Activated T-helper 1 cell treated with anti-CD3 and anti-CD28 coated beads, Interleukin-2, amount 50 U/mL, for 16 hours (primary cell): ENCODE results near the gene GEMIN7.

Source experiments
- DNase-seq, 2 donors: peaks; one replicate each; pipeline ENCODE4 v3.0.0-alpha.2; 2020; ENCODE audit warnings: low read depth in 1 of 2, low spot score in 1 of 2

Gene GEMIN7

DNA sequence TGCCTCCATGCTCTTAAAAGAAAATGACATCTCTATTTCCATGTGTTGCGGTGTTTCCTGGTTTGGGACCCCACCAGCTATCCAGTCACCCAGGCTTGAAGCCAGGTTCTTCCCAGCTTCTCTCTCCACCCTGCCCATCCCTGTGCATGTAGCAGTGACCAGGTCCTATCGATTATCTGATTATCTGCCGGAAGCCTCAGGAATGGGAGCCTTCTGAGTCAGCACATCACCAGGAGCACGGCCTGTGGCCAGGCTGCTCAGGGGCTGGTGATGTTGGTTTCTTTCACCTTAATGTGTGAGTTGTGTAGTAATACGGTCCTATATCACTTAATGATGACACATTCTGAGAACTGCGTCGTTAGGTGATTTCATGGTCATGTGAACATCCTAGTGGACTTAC, 47.6 kb downstream of the GEMIN7 start:
- DNase-seq: no peak

GRCh38 chr19:45128146-45128545, 49.1 kb downstream of the GEMIN7 start:
- no peak for DNase-seq

GRCh38 chr19:45128806-45129205, 49.7 kb downstream of the GEMIN7 start:
- no peak for DNase-seq

GRCh38 chr19:45130236-45130635, 51.2 kb downstream of the GEMIN7 start:
- no peak for DNase-seq

DNA sequence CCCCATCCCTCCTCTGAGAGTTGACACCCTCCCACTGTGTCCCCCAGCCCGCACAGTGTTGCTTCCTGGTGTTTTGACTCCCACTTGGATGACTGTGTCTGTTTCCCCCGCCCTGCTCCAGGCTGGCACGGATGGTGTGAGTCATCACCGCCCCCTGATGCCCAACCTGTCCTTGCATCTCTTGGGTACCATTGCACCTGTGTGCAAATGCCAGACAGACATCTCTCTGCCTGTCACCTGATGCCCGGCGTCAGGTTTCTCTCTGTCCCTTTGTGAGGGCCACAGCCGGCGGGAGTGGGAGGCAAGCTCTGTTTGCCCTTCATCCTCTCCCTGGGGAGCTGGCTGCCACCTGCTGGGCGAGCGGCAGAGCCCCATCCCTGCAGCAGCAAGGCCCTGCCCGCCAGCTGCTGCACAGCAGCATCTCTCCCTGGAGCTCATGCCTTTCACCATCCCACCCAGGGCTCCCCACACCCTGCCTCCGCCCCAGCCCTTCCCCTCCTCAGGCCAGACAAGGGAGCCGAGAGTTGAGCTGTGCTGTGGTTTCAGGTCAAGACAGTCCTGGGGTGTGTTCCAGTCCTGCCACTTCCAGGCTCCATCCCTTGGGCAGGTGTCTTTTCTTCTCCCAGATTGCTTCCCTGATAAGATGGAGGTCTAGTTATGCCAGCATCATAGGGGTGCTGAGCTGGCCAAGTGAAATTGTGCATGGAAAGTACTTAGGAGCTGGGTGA, 52.0 kb downstream of the GEMIN7 start:
- DNase-seq: no peak

DNA sequence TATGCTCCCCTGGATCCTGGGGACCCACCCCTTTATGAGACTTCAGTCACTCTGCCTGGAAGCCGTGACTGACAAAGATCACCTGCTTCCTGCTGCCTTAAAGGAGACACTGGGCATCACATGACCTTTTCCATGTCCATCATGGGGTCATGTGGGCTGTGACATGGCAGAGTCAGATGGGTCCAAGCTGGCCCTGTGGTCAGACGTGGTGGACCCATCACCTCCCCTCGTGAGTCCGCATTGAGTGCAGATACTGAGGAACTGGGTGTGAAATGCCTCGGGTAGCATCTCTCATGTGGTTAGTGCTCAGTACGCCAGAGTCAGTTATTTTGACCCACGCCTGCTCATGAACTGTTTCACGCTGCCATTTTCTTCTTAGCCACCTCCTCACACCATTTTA, 54.6 kb downstream of the GEMIN7 start:
- DNase-seq: no peak

- no peak for DNase-seq
Observed at GRCh38 chr19:45135176-45135885, 56.3 kb downstream of the GEMIN7 start.

- no peak for DNase-seq
Observed at GRCh38 chr19:45136507-45137178, 57.6 kb downstream of the GEMIN7 start.

DNA sequence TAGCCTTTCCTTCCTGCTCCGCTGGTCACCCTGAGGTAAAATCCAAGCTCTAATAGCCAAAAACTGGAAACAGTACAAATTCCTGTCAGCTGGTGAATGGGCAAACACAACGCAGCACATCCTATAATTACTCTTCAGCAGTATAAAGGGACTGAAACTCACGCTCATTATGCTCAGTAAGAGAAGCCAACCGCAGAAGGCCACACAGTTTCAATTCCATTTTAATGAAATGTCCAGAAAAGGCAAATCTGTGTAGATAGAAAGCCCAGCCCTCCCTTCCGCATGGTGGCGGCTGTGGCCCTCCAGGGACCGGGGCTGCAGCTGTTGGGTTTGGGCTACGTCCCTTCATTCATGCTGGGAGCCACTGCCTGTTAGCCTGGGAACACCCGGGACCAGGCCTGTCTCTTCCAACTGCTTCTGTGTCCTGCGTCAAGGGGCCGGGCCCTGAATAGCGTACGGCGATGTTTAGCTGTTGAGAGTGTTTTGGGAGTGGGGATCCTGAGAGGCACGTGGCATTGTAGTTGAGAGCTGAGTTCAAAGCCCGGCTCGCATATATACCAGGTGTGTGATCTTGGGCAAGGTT, 58.2 kb downstream of the GEMIN7 start:
- no peak for DNase-seq

- DNase-seq: no peak
Observed at GRCh38 chr19:45138303-45138751, 59.3 kb downstream of the GEMIN7 start.

DNA sequence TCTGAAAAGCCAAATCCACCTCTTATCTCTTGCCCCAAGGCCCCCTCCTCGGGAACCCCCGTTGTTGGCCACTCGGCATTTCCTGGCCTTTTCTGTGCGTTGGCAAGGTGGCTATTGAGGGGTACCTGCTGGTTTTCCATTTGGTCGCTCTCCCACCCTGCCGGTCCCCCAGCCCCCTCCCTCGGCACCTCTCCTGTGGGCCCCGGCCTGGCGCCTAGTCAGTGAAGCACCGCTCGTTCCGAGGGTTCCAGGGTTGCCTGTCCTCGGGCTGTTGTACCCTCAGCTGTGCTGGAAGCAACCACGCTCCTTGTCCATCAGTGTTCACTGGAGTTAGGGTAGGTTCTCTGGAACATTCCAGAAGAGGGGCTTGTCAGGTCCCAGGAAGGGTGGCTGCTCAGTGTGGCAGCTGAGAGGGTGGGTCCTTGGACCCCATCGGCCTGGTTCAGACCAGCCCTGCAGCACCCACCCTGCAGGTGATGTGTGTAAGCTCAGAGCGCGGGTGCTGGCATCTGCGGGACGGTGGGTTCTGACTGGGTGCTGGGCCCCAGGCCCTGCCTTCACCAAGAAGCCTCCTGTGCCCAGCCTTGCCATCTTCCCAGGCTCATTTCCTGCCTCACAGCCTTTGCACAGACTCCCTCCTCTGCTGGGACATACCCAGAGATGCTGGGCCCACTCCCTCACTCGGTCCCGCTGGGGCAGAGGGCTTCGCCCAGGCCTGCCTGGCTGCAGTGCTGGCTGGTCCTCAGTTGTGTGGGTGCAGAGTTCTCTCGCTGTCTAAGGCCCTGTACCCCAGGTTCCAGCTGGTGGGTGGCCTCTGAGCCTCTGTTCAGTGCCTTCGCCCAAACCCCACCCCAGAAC, 60.5 kb downstream of the GEMIN7 start:
- no peak for DNase-seq

DNA sequence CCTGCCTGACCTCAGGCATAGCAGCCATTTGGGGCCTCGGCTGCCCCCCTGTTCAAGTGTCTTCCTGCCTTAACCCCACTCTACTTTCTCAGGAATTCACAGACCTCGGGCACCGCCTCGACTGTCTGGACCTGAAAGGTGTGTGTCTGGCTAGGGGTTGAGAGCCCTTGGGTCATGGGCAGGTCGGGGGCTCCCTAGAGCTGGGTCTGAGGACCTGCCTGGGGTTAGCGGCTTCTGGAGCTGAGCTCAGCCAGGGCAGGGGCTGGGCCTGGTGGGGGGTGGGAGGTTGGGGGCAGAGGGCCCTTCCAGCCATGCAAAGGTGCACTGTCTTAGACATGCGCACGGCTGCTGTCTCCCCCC, 61.1 kb downstream of the GEMIN7 start:
- DNase-seq: no peak

DNA sequence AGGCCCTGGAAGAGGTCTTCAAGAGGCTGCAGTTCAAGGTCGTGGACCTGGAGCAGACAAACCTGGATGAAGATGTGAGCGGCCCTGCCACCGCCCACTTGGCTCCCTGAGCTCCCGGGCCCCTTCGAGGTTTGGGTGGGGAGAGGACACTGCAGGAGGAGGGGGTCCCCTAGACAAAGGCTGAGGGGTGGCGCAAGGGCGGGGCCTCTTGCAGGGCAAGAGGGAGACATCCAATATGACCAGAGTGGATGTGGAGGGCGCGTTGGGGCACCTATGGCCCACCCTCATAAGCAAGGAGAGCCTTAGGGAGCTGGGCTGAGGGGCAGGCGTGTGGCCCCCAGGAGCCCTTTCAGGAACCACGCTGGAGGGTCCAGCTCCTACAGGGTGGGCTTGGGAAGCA, 61.5 kb downstream of the GEMIN7 start:
- DNase-seq: no peak
